PC-9 (cell line): Measurements from ENCODE around the gene IQCK.

Experiments used
- CTCF ChIP-seq: fragments of 200-600 bp; sonication (generic); conservative IDR thresholded peaks from 2 replicates; pipeline ENCODE4 v1.6.1; 2017; ENCODE audit warnings: mixed run types, antibody characterized with exemption, mild to moderate bottlenecking, moderate library complexity
- EZH2 ChIP-seq: fragments of 200-600 bp; sonication (generic); IDR thresholded peaks from 2 replicates; pipeline ENCODE4 v1.8.0; 2017; ENCODE audit warnings: antibody characterized with exemption, low read depth

GRCh38 chr16:19751478-19752385 is 33.7 kb downstream of the IQCK start:
- TF ChIP-seq CTCF (no peak), EZH2 (no peak)
